Psoas muscle (tissue), 8 donors: ENCODE data around the gene NOVA2. TPM values are rescaled to one million over a fixed set of nuclear protein-coding genes. Genes with fewer than 3 reads are reported as not detected.
A peak's percentile ranks its signal among the peaks of the same experiment; 100 is the strongest.

Experiments
- ATAC-seq, 4 donors: fragments of 200-7000 bp; cut with Tn5 transposase; one replicate each; pipeline ENCODE4 v1.9.1; 2020; ENCODE audit warnings: moderate library complexity in 3 of 4, mild to moderate bottlenecking in 2 of 4
- DNase-seq, 2 donors: peaks; one replicate each; pipeline ENCODE4 v3.0.0-alpha.2; 2020
- H3K27ac ChIP-seq: fragments of 200-600 bp; one replicate; pipeline ENCODE4 v1.8.0; 2022
- H3K27me3 ChIP-seq, 3 donors: fragments of 200-600 bp in 1 of 3; one replicate each; pipeline versions ENCODE4 v1.6.1 to v1.8.0; 2013 to 2022; ENCODE audit warnings: low read length in 2 of 3, mild to moderate bottlenecking in 2 of 3, moderate library complexity in 1 of 3; ENCODE audit not compliant: insufficient read depth in 3 of 3
- H3K36me3 ChIP-seq, 2 donors: fragments of 200-600 bp in 1 of 2; one replicate each; pipeline versions ENCODE4 v1.6.1 to v1.8.0; 2013 to 2022; ENCODE audit warnings: low read depth in 1 of 2, mild to moderate bottlenecking in 1 of 2, moderate library complexity in 1 of 2; ENCODE audit not compliant: insufficient read depth in 1 of 2
- H3K4me1 ChIP-seq: fragments of 200-600 bp; one replicate; pipeline ENCODE4 v1.8.0; 2022
- H3K4me3 ChIP-seq: fragments of 200-600 bp; one replicate; pipeline ENCODE4 v1.8.0; 2022; ENCODE audit warnings: mild to moderate bottlenecking
- H3K9me3 ChIP-seq: fragments of 200-600 bp; one replicate; pipeline ENCODE4 v1.8.0; 2022
- CTCF ChIP-seq: fragments of 200-600 bp; IDR thresholded peaks from one replicate; pipeline ENCODE4 v1.8.0; 2022; ENCODE audit warnings: antibody characterized with exemption
- WGBS, 3 donors: extraction: QIAGEN DNeasy Blood & Tissue Kit; methylation state at CpG; one replicate each; pipeline versions ENCODE4 v1.1.6 to v1.1.7; 2013; 5-methylcytosine and 5-hydroxymethylcytosine counted together
- intact Hi-C, 2 donors: fragments of 100-400 bp; cut with DNase I; formaldehyde crosslinking; loops; one replicate each; pipeline versions ENCODE4 v1.11.0 to v1.14.2; 2022
- polyA plus RNA-seq, 3 donors: library from polyadenylated mRNA; stranded (reverse); fragments of 200-250 nt; gene quantifications; one replicate each; pipeline ENCODE4 v1.2.3, GENCODE V29; 2013
- total RNA-seq, 4 donors: library from RNA; stranded (reverse); fragmentation: NEBNext Ultra II Directional in 2 of 4; extraction: Animal tissue kit (Norgen Biotek cat#: 25700) in 2 of 4; gene quantifications; one replicate each; pipeline versions ENCODE4 v1.2.1 to v1.2.4, GENCODE V29; 2021 to 2023
- donor health status: healthy with polysubstance abuse.
- donor health status: DM: no; HTN: no; CAD: no; lungs with moderate emphysema.
- donor health status: Bipolar disorder and iron deficiency.
- donor health status: healthy.
- donor health status: DM: yes; HTN: yes; CAD: no.
- donor health status: DM: no; HTN: no; CAD: no.
- donor health status: DM: no; HTN: no; CAD: no.
- donor health status: DM: yes; HTN: yes; CAD: no.

NOVA2 gene
- total and polyA plus RNA-seq, 7 donors: 0.27 to 4.3 (median 1.6) TPM

DNA sequence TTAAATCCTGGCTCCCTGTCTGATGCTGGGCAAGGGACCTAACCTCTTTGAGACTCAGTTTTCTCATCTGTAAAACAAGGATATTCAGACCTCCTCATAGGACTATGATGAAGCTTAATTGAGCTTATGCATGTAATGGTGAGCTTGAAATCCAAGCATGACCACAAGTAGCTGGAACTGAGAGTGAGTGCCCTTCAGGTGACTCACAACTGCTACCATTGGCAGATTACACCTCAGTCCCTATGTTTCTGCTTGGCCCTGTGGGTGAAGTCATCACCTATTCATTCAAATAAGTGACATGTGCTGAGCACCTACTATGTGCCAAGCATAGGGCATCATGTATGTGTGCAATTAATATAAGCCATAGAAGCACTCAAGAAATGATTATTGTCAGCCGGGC is 25.7 kb downstream of the NOVA2 start:
- peaks cover 0 to 3% of the 10 kb centered on the region in 2 donors for H3K36me3 ChIP-seq
- H3K27ac ChIP-seq: no peak overlapping the region
- H3K27me3 ChIP-seq: peaks cover 0 to 34% (median 0%) of the 10 kb centered on the region in 3 donors
- H3K4me1 ChIP-seq: no peaks in the 10 kb centered on the region
- no peaks in the 10 kb centered on the region for H3K9me3 ChIP-seq
- ATAC-seq: no peak
- TF ChIP-seq CTCF: no peak
- no peak for DNase-seq
- H3K4me3 ChIP-seq: no peak overlapping the region
- intact Hi-C loops: loop anchor here in 1 of 2 donors (1.0 kb wide), 1 partner anchor 49 kb away; no protein-coding TSS in a partner anchor
- 89 to 95% (median 94%) methylated on average over 1 of the region's 1 CpG for WGBS, 3 donors

DNA sequence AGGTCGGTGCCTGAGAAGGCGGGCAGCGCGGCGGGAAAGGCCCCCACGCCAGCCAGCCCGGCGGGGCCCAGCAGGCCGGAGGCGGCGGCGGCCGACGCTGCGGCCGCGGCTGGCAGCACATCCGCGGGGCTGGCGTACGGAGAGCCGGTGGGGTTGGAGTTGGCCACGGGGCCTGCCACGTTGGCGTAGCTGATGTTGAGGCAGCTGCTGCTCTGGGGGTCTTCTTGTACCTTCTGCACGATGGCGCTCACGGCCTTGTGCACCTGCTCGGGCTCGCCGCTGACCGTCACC is 33.2 kb downstream of the NOVA2 start:
- intact Hi-C loops: no loop called here
- TF ChIP-seq CTCF: no peak
- no peak overlapping the region for H3K27ac ChIP-seq
- 54 to 65% (median 54%) methylated on average over 22 to 32 of the region's 32 CpGs for WGBS, 3 donors
- peaks cover 2 to 67% (median 4%) of the 10 kb centered on the region in 3 donors for H3K27me3 ChIP-seq
- ATAC-seq (no peak), DNase-seq (no peak)
- H3K9me3 ChIP-seq: no peaks in the 10 kb centered on the region
- no peaks in the 10 kb centered on the region for H3K4me1 ChIP-seq
- H3K36me3 ChIP-seq: no peaks in the 10 kb centered on the region
- H3K4me3 ChIP-seq: peak overlapping the region; percentile 39

DNA sequence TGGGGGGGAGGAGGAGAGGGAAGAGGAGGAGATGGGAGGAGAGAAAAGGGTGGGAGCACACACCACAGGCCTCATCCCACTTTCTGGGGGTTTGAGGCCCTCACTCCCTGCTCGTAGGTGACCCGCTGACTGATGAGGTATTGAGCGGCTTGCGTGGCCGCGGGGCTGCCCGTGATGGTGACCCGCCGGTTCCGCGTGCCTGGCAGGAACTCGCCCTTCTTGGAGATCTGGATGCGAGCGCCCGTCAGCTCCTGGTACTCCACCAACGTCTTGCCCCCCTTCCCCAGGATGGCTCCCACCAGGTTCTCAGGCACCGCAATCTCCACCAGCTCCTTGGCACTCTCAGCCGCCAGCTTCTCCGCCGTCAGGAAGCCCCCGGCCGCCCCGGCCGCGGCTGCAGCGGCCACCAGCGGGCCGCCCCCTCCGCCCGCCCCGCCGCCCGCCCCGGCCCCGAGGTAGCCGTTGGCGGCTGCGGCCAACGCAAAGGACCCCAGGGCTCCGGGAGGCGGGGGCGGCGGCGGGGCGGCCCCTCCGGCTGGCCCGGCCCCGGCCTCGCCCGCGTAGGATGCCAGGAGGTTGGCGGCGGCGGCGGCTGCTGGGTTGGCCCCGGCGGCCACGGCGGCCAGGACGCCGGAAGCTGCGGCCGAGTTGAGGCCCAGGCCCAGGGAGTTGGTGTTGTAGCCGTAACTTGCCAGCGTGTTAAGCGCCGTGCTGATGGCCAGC is 33.7 kb downstream of the NOVA2 start:
- peaks cover 2 to 72% (median 4%) of the 10 kb centered on the region in 3 donors for H3K27me3 ChIP-seq
- H3K4me1 ChIP-seq: no peaks in the 10 kb centered on the region
- 25 to 46% (median 29%) methylated on average over 34 to 67 of the region's 67 CpGs for WGBS, 3 donors
- H3K4me3 ChIP-seq: peak overlapping the region; percentile 39
- intact Hi-C loops: no loop called here
- DNase-seq: no peak
- H3K9me3 ChIP-seq: no peaks in the 10 kb centered on the region
- no peak for ATAC-seq
- no peak for TF ChIP-seq CTCF
- no peak overlapping the region for H3K27ac ChIP-seq
- no peaks in the 10 kb centered on the region for H3K36me3 ChIP-seq

DNA sequence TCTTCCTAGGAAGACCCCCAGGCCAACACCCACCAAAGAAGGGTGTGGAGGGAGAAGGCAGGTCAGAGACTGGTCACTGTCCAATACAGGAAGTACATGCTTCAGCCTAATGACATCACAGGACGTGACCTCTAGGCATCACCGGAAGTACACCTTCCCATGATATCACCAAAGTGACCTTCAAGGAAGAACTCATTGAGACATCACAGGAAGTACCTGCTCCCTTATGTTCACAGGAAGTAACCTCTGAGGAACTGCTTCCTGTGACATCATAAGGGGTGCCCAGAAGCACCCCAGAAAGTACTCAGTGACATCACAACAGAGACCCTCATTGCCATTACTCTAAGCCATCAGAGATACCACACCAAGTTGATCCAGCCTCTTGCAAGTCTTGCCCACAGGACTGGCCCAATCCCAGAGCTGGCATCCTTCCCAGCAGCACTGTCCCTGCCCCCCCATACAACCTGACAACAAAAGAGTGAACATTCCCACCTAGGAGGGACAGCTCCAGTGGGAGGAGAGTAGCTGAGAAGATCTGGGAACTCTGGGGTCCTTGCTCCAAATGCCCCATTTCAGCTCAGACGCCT is 34.8 kb downstream of the NOVA2 start:
- no peak overlapping the region for H3K4me3 ChIP-seq
- H3K27me3 ChIP-seq: peaks cover 2 to 83% (median 6%) of the 10 kb centered on the region in 3 donors
- no peaks in the 10 kb centered on the region for H3K9me3 ChIP-seq
- no peaks in the 10 kb centered on the region for H3K4me1 ChIP-seq
- no peak for ATAC-seq
- no peaks in the 10 kb centered on the region for H3K36me3 ChIP-seq
- no peak overlapping the region for H3K27ac ChIP-seq
- no peak for TF ChIP-seq CTCF
- intact Hi-C loops: no loop called here
- DNase-seq: no peak
- WGBS, 3 donors: 75 to 85% (median 81%) methylated on average over 3 of the region's 3 CpGs
